H1 (cell line): Measurements from ENCODE around the gene KCNB1. TPM values are rescaled to one million over a fixed set of nuclear protein-coding genes. Genes with fewer than 3 reads are reported as not detected.

Source experiments
- CTCF ChIA-PET: fragments of 300-600 bp; sonication (Branson Sonifier 250); formaldehyde crosslinking; loops from one replicate; lab custom pipeline; 2021; ENCODE audit not compliant: partially characterized antibody; lab: Charles Lee
- POLR2A ChIA-PET: fragments of 300-600 bp; sonication (Branson Sonifier 250); formaldehyde crosslinking; loops from one replicate; lab custom pipeline; 2021; ENCODE audit warnings: inconsistent platforms; ENCODE audit not compliant: partially characterized antibody; lab: Charles Lee
- DNase-seq, 2 experiments: peaks; one replicate each; pipeline versions ENCODE4 v3.0.0 to v3.0.0-alpha.2; 2010 to 2022; ENCODE audit warnings: low spot score in 2 of 2, low read depth in 1 of 2, mixed read lengths in 1 of 2
- FAIRE-seq: peaks from 2 replicates; lab custom pipeline; 2011; peaks lifted over from hg19 to GRCh38; lab: Jason Lieb, UNC
- H2AFZ ChIP-seq: 2 replicates; pipeline ENCODE4 v1.8.1; 2012; ENCODE audit warnings: low read length, inconsistent platforms
- H2AK5ac ChIP-seq: 2 replicates; pipeline ENCODE4 v1.6.1; 2013; ENCODE audit warnings: low read depth, low read length
- H2BK120ac ChIP-seq: replicated peaks from 2 replicates; pipeline ENCODE3; 2013; ENCODE audit warnings: low read depth, low read length, inconsistent platforms
- H2BK12ac ChIP-seq: 2 replicates; pipeline ENCODE4 v1.6.1; 2013; ENCODE audit warnings: low read depth, low read length
- H2BK15ac ChIP-seq: 2 replicates; pipeline ENCODE4 v1.6.1; 2013; ENCODE audit warnings: low read length
- H2BK20ac ChIP-seq: 2 replicates; pipeline ENCODE4 v1.6.1; 2013; ENCODE audit warnings: low read length
- H2BK5ac ChIP-seq: 2 replicates; pipeline ENCODE4 v1.6.1; 2013; ENCODE audit warnings: low read depth, low read length
- H3K14ac ChIP-seq: 2 replicates; pipeline ENCODE4 v1.6.1; 2013; ENCODE audit warnings: inconsistent platforms; ENCODE audit not compliant: insufficient read length
- H3K18ac ChIP-seq: 2 replicates; pipeline ENCODE4 v1.6.1; 2013; ENCODE audit warnings: low read length; ENCODE audit errors: extremely low read depth
- H3K23ac ChIP-seq: 2 replicates; pipeline ENCODE4 v1.6.1; 2013; ENCODE audit warnings: inconsistent platforms; ENCODE audit not compliant: insufficient read length
- H3K23me2 ChIP-seq: 2 replicates; pipeline ENCODE4 v1.6.1; 2013; ENCODE audit warnings: low read depth, low read length
- H3K27ac ChIP-seq: 2 replicates; pipeline ENCODE4 v1.6.1; 2011; ENCODE audit warnings: low read depth, low read length, inconsistent platforms
- H3K27me3 ChIP-seq, 4 experiments: replicated peaks in 1 of 4; 1 replicate in 1 of 4; 2 replicates in 3 of 4; pipeline versions ENCODE4 v1.6.1 to v1.8.1; 2011 to 2013; ENCODE audit warnings: low read length in 3 of 4, mild to moderate bottlenecking in 3 of 4, inconsistent platforms in 2 of 4, mixed read lengths in 2 of 4, moderate library complexity in 1 of 4; ENCODE audit not compliant: control insufficient read depth in 3 of 4, insufficient read depth in 3 of 4; ENCODE audit errors: extremely low read depth in 1 of 4
- H3K36me3 ChIP-seq, 4 experiments: 2 replicates each; pipeline versions ENCODE4 v1.6.1 to v1.8.1; 2011 to 2013; ENCODE audit warnings: mild to moderate bottlenecking in 4 of 4, low read length in 3 of 4, moderate library complexity in 2 of 4, control low read depth in 1 of 4, inconsistent platforms in 1 of 4; ENCODE audit not compliant: insufficient read depth in 4 of 4, control insufficient read depth in 2 of 4
- H3K4ac ChIP-seq: replicated peaks from 2 replicates; pipeline ENCODE3; 2013; ENCODE audit warnings: low read length, low read depth, mixed read lengths, inconsistent platforms; ENCODE audit not compliant: insufficient read length
- H3K4me1 ChIP-seq, 4 experiments: replicated peaks in 1 of 4; 1 replicate in 1 of 4; 2 replicates in 3 of 4; pipeline versions ENCODE4 v1.6.1 to v1.8.1; 2011 to 2013; ENCODE audit warnings: low read length in 3 of 4, inconsistent platforms in 2 of 4, mixed read lengths in 1 of 4; ENCODE audit not compliant: insufficient read depth in 4 of 4, control insufficient read depth in 3 of 4
- H3K4me2 ChIP-seq, 2 experiments: 2 replicates each; pipeline versions ENCODE4 v1.6.1 to v1.8.1; 2011 to 2013; ENCODE audit warnings: low read depth in 2 of 2, low read length in 2 of 2, control low read depth in 1 of 2, inconsistent platforms in 1 of 2, mild to moderate bottlenecking in 1 of 2; ENCODE audit not compliant: insufficient read depth in 1 of 2
- H3K4me3 ChIP-seq, 4 experiments: fragments of 200-600, 300-600 bp in 1 of 4; sonication (generic), shearing (Covaris generic), sonication (Bioruptor Twin) in 1 of 4; 2 replicates each; pipeline versions ENCODE4 v1.5.1 to v1.8.1; 2011 to 2016; ENCODE audit warnings: low read length in 4 of 4, low read depth in 3 of 4, control low read depth in 2 of 4, inconsistent platforms in 2 of 4, mild to moderate bottlenecking in 2 of 4, mixed read lengths in 1 of 4, moderate library complexity in 1 of 4; ENCODE audit not compliant: insufficient read depth in 2 of 4; ENCODE audit errors: extremely low read depth in 1 of 4
- H3K56ac ChIP-seq: replicated peaks from 2 replicates; pipeline ENCODE3; 2013; ENCODE audit warnings: low read depth, mild to moderate bottlenecking, mixed read lengths, low read length, inconsistent platforms; ENCODE audit not compliant: insufficient read length
- H3K79me1 ChIP-seq: 2 replicates; pipeline ENCODE4 v1.6.1; 2013; ENCODE audit warnings: low read depth, low read length, control low read depth
- H3K79me2 ChIP-seq, 2 experiments: 2 replicates each; pipeline versions ENCODE4 v1.6.1 to v1.8.1; 2012 to 2013; ENCODE audit warnings: low read length in 2 of 2, mild to moderate bottlenecking in 2 of 2, inconsistent platforms in 1 of 2; ENCODE audit not compliant: insufficient read depth in 2 of 2, control insufficient read depth in 1 of 2
- H3K9ac ChIP-seq, 4 experiments: replicated peaks in 1 of 4; 1 replicate in 1 of 4; 2 replicates in 3 of 4; pipeline versions ENCODE4 v1.6.1 to v1.8.1; 2011 to 2013; ENCODE audit warnings: low read depth in 3 of 4, low read length in 3 of 4, control low read depth in 2 of 4, mild to moderate bottlenecking in 2 of 4, moderate library complexity in 2 of 4, inconsistent platforms in 1 of 4; ENCODE audit errors: extremely low read depth in 1 of 4
- H3K9me3 ChIP-seq, 2 experiments: 2 replicates each; pipeline versions ENCODE4 v1.6.1 to v1.8.1; 2012 to 2013; ENCODE audit warnings: mild to moderate bottlenecking in 2 of 2, moderate library complexity in 2 of 2, control low read depth in 1 of 2, inconsistent platforms in 1 of 2, low read depth in 1 of 2, low read length in 1 of 2, mixed read lengths in 1 of 2; ENCODE audit not compliant: insufficient read depth in 2 of 2
- H4K20me1 ChIP-seq, 2 experiments: replicated peaks in 1 of 2; 2 replicates each; pipeline versions ENCODE3 to v1.8.1; 2011 to 2013; ENCODE audit warnings: inconsistent platforms in 2 of 2, low read length in 2 of 2, mild to moderate bottlenecking in 1 of 2; ENCODE audit not compliant: insufficient read depth in 2 of 2, control insufficient read depth in 1 of 2
- H4K5ac ChIP-seq: 2 replicates; pipeline ENCODE4 v1.6.1; 2013; ENCODE audit warnings: low read length, low read depth, mixed read lengths, inconsistent platforms; ENCODE audit not compliant: insufficient read length
- H4K8ac ChIP-seq: 2 replicates; pipeline ENCODE4 v1.8.0; 2013; ENCODE audit warnings: mild to moderate bottlenecking, moderate library complexity, low read length, inconsistent platforms; ENCODE audit not compliant: insufficient read depth; ENCODE audit errors: extremely low read depth
- H4K91ac ChIP-seq: replicated peaks from 2 replicates; pipeline ENCODE3; 2013; ENCODE audit warnings: low read length, mixed read lengths, inconsistent platforms; ENCODE audit not compliant: insufficient read length
- BRCA1 ChIP-seq: IDR thresholded peaks from 2 replicates; pipeline ENCODE4 v1.6.1; 2012; ENCODE audit warnings: low read depth, low read length, improper control_type of control experiment
- CREB1 ChIP-seq: IDR thresholded peaks from 2 replicates; pipeline ENCODE4 v1.6.1; 2012; ENCODE audit warnings: inconsistent platforms
- EP300 ChIP-seq, 2 experiments: IDR thresholded peaks; 1 replicate in 1 of 2; 2 replicates in 1 of 2; pipeline ENCODE4 v1.6.1; 2011 to 2012; ENCODE audit warnings: low read depth in 2 of 2, low read length in 2 of 2, mild to moderate bottlenecking in 2 of 2, borderline replicate concordance in 1 of 2, inconsistent platforms in 1 of 2, moderate library complexity in 1 of 2
- NRF1 ChIP-seq: IDR thresholded peaks from 2 replicates; pipeline ENCODE4 v1.6.1; 2011; ENCODE audit warnings: mild to moderate bottlenecking, low read depth, low read length, improper control_type of control experiment
- POLR2A ChIP-seq, 2 experiments: IDR thresholded peaks; 1 replicate in 1 of 2; 2 replicates in 1 of 2; pipeline ENCODE4 v1.6.1; 2011; ENCODE audit warnings: low read depth in 2 of 2, low read length in 2 of 2, mild to moderate bottlenecking in 2 of 2; ENCODE audit errors: control extremely low read depth in 1 of 2
- RBBP5 ChIP-seq: IDR thresholded peaks from 2 replicates; pipeline ENCODE4 v1.7.1; 2012; ENCODE audit warnings: low read depth, mild to moderate bottlenecking, inconsistent platforms, low read length, moderate library complexity, borderline replicate concordance
- RNF2 ChIP-seq: fragments of 200-900, 300-1000 bp; sonication (generic); IDR thresholded peaks from 2 replicates; pipeline ENCODE4 v1.7.1; 2016; ENCODE audit warnings: borderline replicate concordance, low read depth, mild to moderate bottlenecking, antibody characterized with exemption, low read length; ENCODE audit not compliant: poor library complexity, severe bottlenecking; ENCODE audit errors: missing control alignments
- SAP30 ChIP-seq: fragments of 300-600 bp; sonication (generic); IDR thresholded peaks from 2 replicates; pipeline ENCODE4 v1.7.1; 2012; ENCODE audit warnings: low read length, moderate library complexity, mild to moderate bottlenecking, inconsistent platforms; ENCODE audit not compliant: insufficient read depth, insufficient replicate concordance
- SIX5 ChIP-seq: IDR thresholded peaks from 2 replicates; pipeline ENCODE4 v1.6.1; 2011; ENCODE audit warnings: mild to moderate bottlenecking, low read depth, low read length
- TAF1 ChIP-seq: IDR thresholded peaks from 2 replicates; pipeline ENCODE4 v1.6.1; 2011; ENCODE audit warnings: mild to moderate bottlenecking, low read depth, low read length
- TAF7 ChIP-seq: optimal IDR thresholded peaks from 2 replicates; pipeline ENCODE3; 2011; ENCODE audit warnings: low read depth, mild to moderate bottlenecking, inconsistent platforms, low read length, moderate library complexity, borderline replicate concordance
- TBP ChIP-seq: IDR thresholded peaks from 2 replicates; pipeline ENCODE4 v1.6.1; 2011; ENCODE audit warnings: low read depth, low read length, improper control_type of control experiment
- ZNF274 ChIP-seq: IDR thresholded peaks from 2 replicates; pipeline ENCODE4 v1.7.0; 2012; ENCODE audit warnings: low read length, borderline replicate concordance; ENCODE audit errors: extremely low read depth
- WGBS, 2 experiments: shearing (Covaris generic) in 1 of 2; methylation state at CpG; one replicate each; pipeline versions ENCODE4 v1.1.6 to v1.1.7; 2013 to 2015; ENCODE audit warnings: low lambda C conversion rate in 2 of 2, mixed read lengths in 2 of 2, inconsistent platforms in 1 of 2, low coverage in 1 of 2, missing lambda C conversion rate in 1 of 2; ENCODE audit not compliant: insufficient replicate concordance in 2 of 2, insufficient coverage in 1 of 2, insufficient read length in 1 of 2; ENCODE audit errors: extremely low coverage in 1 of 2, missing lambda C conversion rate in 1 of 2; 5-methylcytosine and 5-hydroxymethylcytosine counted together
- polyA plus RNA-seq, 7 experiments: library from polyadenylated mRNA; depleted of rRNA in 3 of 7; stranded (reverse) in 5 of 7; unstranded in 2 of 7; fragments of >200 nt in 5 of 7; fragments of 200-250 nt in 2 of 7; gene quantifications; 1 replicate in 5 of 7; 2 replicates in 1 of 7; 4 replicates in 1 of 7; pipeline versions ENCODE4 v1.2.1 to v1.2.3, GENCODE V29; 2011 to 2013; ENCODE audit warnings: missing spikeins in 2 of 7, mixed read lengths in 2 of 7
- total RNA-seq: library from RNA; stranded (reverse); fragmentation: NEBNext Ultra II Directional; extraction: Animal tissue kit (Norgen Biotek cat#: 25700); gene quantifications from 2 replicates; pipeline ENCODE4 v1.2.1, GENCODE V29; 2021
- TF ChIP-seq, protein P1 (sequence below): IDR thresholded peaks from 2 replicates; pipeline ENCODE4 v1.6.1; 2011; ENCODE audit warnings: low read depth, mild to moderate bottlenecking, low read length; ENCODE audit not compliant: insufficient read depth

The KCNB1 gene
- total and polyA plus RNA-seq, 2 of the 8 experiments (the other 6 are each of a cell fraction or from before 2014, with no cell fraction given), result 0.58 to 0.67 TPM

DNA sequence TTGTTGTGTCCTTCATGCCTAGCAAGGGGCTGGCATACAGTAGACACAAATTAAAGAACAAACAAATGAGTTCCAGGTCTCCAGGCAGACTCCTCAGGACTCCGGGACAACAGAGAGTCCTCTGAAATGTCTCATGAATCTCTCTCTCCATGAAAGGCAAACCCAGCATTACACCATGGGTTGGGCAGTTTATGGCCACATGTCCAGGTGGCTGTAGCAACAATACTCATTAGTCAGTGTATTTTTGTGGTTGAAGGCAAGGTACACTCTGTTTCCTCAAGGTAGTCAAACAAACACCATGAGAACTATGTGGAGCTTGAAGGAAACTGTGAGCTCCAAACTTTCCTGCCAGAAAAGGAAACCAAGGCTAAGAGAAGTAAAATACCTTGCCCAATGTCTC is 62.2 kb downstream of the KCNB1 start:
- H3K14ac ChIP-seq, result no peak overlapping the region
- DNase-seq (no peak), FAIRE-seq (no peak)
- no peak overlapping the region for H2BK20ac ChIP-seq
- H3K27me3 ChIP-seq, result no peaks in the 10 kb centered on the region
- no peak overlapping the region for H3K18ac ChIP-seq
- H4K8ac ChIP-seq, result no peak overlapping the region
- H2BK15ac ChIP-seq, result no peak overlapping the region
- H2BK12ac ChIP-seq, result no peak overlapping the region
- H3K23me2 ChIP-seq, result no peaks in the 10 kb centered on the region; the same call in 1 of the 2 replicates
- no peak overlapping the region for H4K91ac ChIP-seq
- no peak overlapping the region for H3K4me2 ChIP-seq
- H3K79me1 ChIP-seq, result no peaks in the 10 kb centered on the region
- H3K36me3 ChIP-seq, result no peaks in the 10 kb centered on the region
- H2BK5ac ChIP-seq, result no peak overlapping the region
- H4K5ac ChIP-seq, result no peak overlapping the region
- H3K56ac ChIP-seq, result no peak overlapping the region
- no peaks in the 10 kb centered on the region; a peak in 1 of 7 replicates for H3K4me1 ChIP-seq
- H3K9ac ChIP-seq, result no peak overlapping the region
- H3K4ac ChIP-seq, result no peak overlapping the region
- no peaks in the 10 kb centered on the region for H3K79me2 ChIP-seq
- H3K9me3 ChIP-seq, result no peaks in the 10 kb centered on the region
- H3K23ac ChIP-seq, result no peak overlapping the region
- no peak overlapping the region for H2AFZ ChIP-seq
- H4K20me1 ChIP-seq, result no peaks in the 10 kb centered on the region
- H2AK5ac ChIP-seq, result no peak overlapping the region
- H3K27ac ChIP-seq, result no peak overlapping the region
- ChIA-PET POLR2A (no interaction called here), CTCF (interaction anchor here (1.0 to 1.3 kb wide), 2 partner anchors 35 to 85 kb away, joined by 4 to 5 read pairs; no protein-coding TSS in a partner anchor)
- no peak overlapping the region for H2BK120ac ChIP-seq
- no peak overlapping the region for H3K4me3 ChIP-seq
- 86% methylated on average over 1 of the region's 1 CpG; no CpG with 5 or more reads in 1 of the 2 experiments for WGBS, 2 experiments
- TF ChIP-seq BRCA1, result no peak
- no peak for TF ChIP-seq ZNF274
- no peak for TF ChIP-seq TBP
- TF ChIP-seq RNF2, result no peak
- TF ChIP-seq SAP30, result no peak
- TF ChIP-seq CREB1, result no peak
- TF ChIP-seq NRF1, result no peak
- TF ChIP-seq, protein P1, sequence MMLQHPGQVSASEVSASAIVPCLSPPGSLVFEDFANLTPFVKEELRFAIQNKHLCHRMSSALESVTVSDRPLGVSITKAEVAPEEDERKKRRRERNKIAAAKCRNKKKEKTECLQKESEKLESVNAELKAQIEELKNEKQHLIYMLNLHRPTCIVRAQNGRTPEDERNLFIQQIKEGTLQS, result no peak
- no peak for TF ChIP-seq EP300 (IDR thresholded peaks at IDR 0.05; ENCODE audit: borderline replicate concordance in 1 of 2, low read depth in 2 of 2, low read length in 2 of 2)
- no peak for TF ChIP-seq SIX5
- no peak for TF ChIP-seq POLR2A (IDR thresholded peaks at IDR 0.05; ENCODE audit: control extremely low read depth in 1 of 2, low read depth in 2 of 2, low read length in 2 of 2)
- no peak for TF ChIP-seq RBBP5
- no peak for TF ChIP-seq TAF1
- TF ChIP-seq TAF7, result no peak
